ENCODE results near the gene CXorf65. TPM values are rescaled to one million over a fixed set of nuclear protein-coding genes. Genes with fewer than 3 reads are reported as not detected.
A peak's percentile ranks its signal among the peaks of the same experiment; 100 is the strongest.

Gene CXorf65
- total RNA-seq, result 10 to 100 TPM; 15.1 to 36.4 TPM

GRCh38 chrX:71106427-71106826 lies at the start of gene CXorf65:
Gene CXorf65, minus strand, starts transcription at chrX:71106740. Its CDS starts 184 bp downstream, at chrX:71106556.
- peak; percentile 76 for ATAC-seq (replicated peaks)
- Mint-ChIP-seq H3K4me1 (peaks cover 20% of the 10 kb centered on the region), H3K4me3 (peak within 1 kb of the TSS; percentile 99)

GRCh38 chrX:71154641-71155040 lies 48.1 kb upstream of the CXorf65 start:
- H3K9me3 Mint-ChIP-seq, result no peaks in the 10 kb centered on the region
- H3K36me3 Mint-ChIP-seq (ENCODE audit: low read depth), result peaks cover 19% of the 10 kb centered on the region
- no peak overlapping the region for H3K27ac Mint-ChIP-seq
- H3K27me3 Mint-ChIP-seq, result no peaks in the 10 kb centered on the region
- H3K4me1 Mint-ChIP-seq, result peaks cover 5% of the 10 kb centered on the region
- no peak for ATAC-seq (replicated peaks)
- H3K4me3 Mint-ChIP-seq, result no peak overlapping the region

More at GRCh38 chrX:71106427-71106826, at the start of gene CXorf65:
- H3K27ac Mint-ChIP-seq, result peak within 1 kb of the TSS; percentile 96
- peaks cover 75% of the 10 kb centered on the region for H3K36me3 Mint-ChIP-seq (ENCODE audit: low read depth)
- no peaks in the 10 kb centered on the region for H3K27me3 Mint-ChIP-seq
- no peaks in the 10 kb centered on the region for H3K9me3 Mint-ChIP-seq

GRCh38 chrX:71154196-71154595 lies 47.7 kb upstream of the CXorf65 start:
- Mint-ChIP-seq H3K36me3 (ENCODE audit: low read depth) (peaks cover 17% of the 10 kb centered on the region), H3K27me3 (no peaks in the 10 kb centered on the region), H3K4me1 (peaks cover 5% of the 10 kb centered on the region), H3K9me3 (no peaks in the 10 kb centered on the region), H3K27ac (no peak overlapping the region), H3K4me3 (no peak overlapping the region)
- ATAC-seq (replicated peaks), result no peak

- H3K36me3 Mint-ChIP-seq (ENCODE audit: low read depth), result peaks cover 5% of the 10 kb centered on the region
- no peak overlapping the region for H3K27ac Mint-ChIP-seq
- H3K27me3 Mint-ChIP-seq, result no peaks in the 10 kb centered on the region
- peaks cover 6% of the 10 kb centered on the region for H3K4me1 Mint-ChIP-seq
- no peak for ATAC-seq (replicated peaks)
- H3K9me3 Mint-ChIP-seq, result no peaks in the 10 kb centered on the region
- no peak overlapping the region for H3K4me3 Mint-ChIP-seq
Observed at GRCh38 chrX:71151366-71151765, 44.8 kb upstream of the CXorf65 start.

GRCh38 chrX:71148278-71148663 lies 41.7 kb upstream of the CXorf65 start:
- Mint-ChIP-seq H3K27me3 (no peaks in the 10 kb centered on the region), H3K4me1 (peaks cover 5% of the 10 kb centered on the region), H3K4me3 (no peak overlapping the region), H3K9me3 (no peaks in the 10 kb centered on the region), H3K36me3 (ENCODE audit: low read depth) (no peaks in the 10 kb centered on the region), H3K27ac (no peak overlapping the region)
- no peak for ATAC-seq (replicated peaks)

- H3K27ac Mint-ChIP-seq, result no peak overlapping the region
- H3K9me3 Mint-ChIP-seq, result no peaks in the 10 kb centered on the region
- no peak for ATAC-seq (replicated peaks)
- no peak overlapping the region for H3K4me3 Mint-ChIP-seq
- no peaks in the 10 kb centered on the region for H3K27me3 Mint-ChIP-seq
- H3K4me1 Mint-ChIP-seq, result peaks cover 5% of the 10 kb centered on the region
- H3K36me3 Mint-ChIP-seq (ENCODE audit: low read depth), result peaks cover 4% of the 10 kb centered on the region
Observed at GRCh38 chrX:71147496-71148277, 41.1 kb upstream of the CXorf65 start.

- Mint-ChIP-seq H3K9me3 (no peaks in the 10 kb centered on the region), H3K27me3 (no peaks in the 10 kb centered on the region), H3K4me3 (peak within 1 kb of the TSS; percentile 11), H3K36me3 (ENCODE audit: low read depth) (peaks cover 32% of the 10 kb centered on the region), H3K4me1 (peaks cover 5% of the 10 kb centered on the region), H3K27ac (no peak within 1 kb of the TSS)
- no peak for ATAC-seq (replicated peaks)
Observed at GRCh38 chrX:71144651-71145050, 38.1 kb upstream of the CXorf65 start, which contains the start of gene NLGN3. Gene NLGN3, plus strand, starts transcription at chrX:71144841. Its CDS starts 2,909 bp downstream, at chrX:71147750.

GRCh38 chrX:71143508-71143907 lies 37.0 kb upstream of the CXorf65 start:
- Mint-ChIP-seq H3K27ac (no peak overlapping the region), H3K27me3 (no peaks in the 10 kb centered on the region), H3K36me3 (ENCODE audit: low read depth) (peaks cover 43% of the 10 kb centered on the region), H3K4me1 (peaks cover 10% of the 10 kb centered on the region), H3K4me3 (no peak overlapping the region), H3K9me3 (no peaks in the 10 kb centered on the region)
- ATAC-seq (replicated peaks), result no peak

- Mint-ChIP-seq H3K27me3 (no peaks in the 10 kb centered on the region), H3K9me3 (no peaks in the 10 kb centered on the region), H3K4me3 (no peak overlapping the region), H3K27ac (no peak overlapping the region), H3K4me1 (peaks cover 5% of the 10 kb centered on the region), H3K36me3 (ENCODE audit: low read depth) (peaks cover 74% of the 10 kb centered on the region)
- no peak for ATAC-seq (replicated peaks)
Observed at GRCh38 chrX:71140440-71140839, 33.9 kb upstream of the CXorf65 start.

- ATAC-seq (replicated peaks), result no peak
- Mint-ChIP-seq H3K4me1 (peaks cover 22% of the 10 kb centered on the region), H3K9me3 (no peaks in the 10 kb centered on the region), H3K36me3 (ENCODE audit: low read depth) (peaks cover 98% of the 10 kb centered on the region), H3K27ac (no peak overlapping the region), H3K27me3 (no peaks in the 10 kb centered on the region), H3K4me3 (no peak overlapping the region)
Observed at GRCh38 chrX:71131510-71131909, 25.0 kb upstream of the CXorf65 start.

GRCh38 chrX:71128915-71129765 lies 22.6 kb upstream of the CXorf65 start:
- ATAC-seq (replicated peaks), result peak; percentile 89
- Mint-ChIP-seq H3K36me3 (ENCODE audit: low read depth) (peaks cover 98% of the 10 kb centered on the region), H3K4me3 (peak overlapping the region; percentile 75), H3K27ac (peak overlapping the region; percentile 78), H3K4me1 (peaks cover 27% of the 10 kb centered on the region), H3K9me3 (no peaks in the 10 kb centered on the region), H3K27me3 (no peaks in the 10 kb centered on the region)

- Mint-ChIP-seq H3K9me3 (no peaks in the 10 kb centered on the region), H3K36me3 (ENCODE audit: low read depth) (peaks cover 98% of the 10 kb centered on the region), H3K27ac (peak overlapping the region; percentile 78), H3K4me1 (peaks cover 28% of the 10 kb centered on the region), H3K27me3 (no peaks in the 10 kb centered on the region), H3K4me3 (peak overlapping the region; percentile 75)
- peak; percentile 52 for ATAC-seq (replicated peaks)
Observed at GRCh38 chrX:71128166-71128833, 21.8 kb upstream of the CXorf65 start.

- H3K27me3 Mint-ChIP-seq, result no peaks in the 10 kb centered on the region
- peak; percentile 23 for ATAC-seq (replicated peaks)
- H3K4me1 Mint-ChIP-seq, result peaks cover 10% of the 10 kb centered on the region
- no peaks in the 10 kb centered on the region for H3K9me3 Mint-ChIP-seq
- H3K27ac Mint-ChIP-seq, result peak overlapping the region; percentile 78
- H3K36me3 Mint-ChIP-seq (ENCODE audit: low read depth), result peaks cover 52% of the 10 kb centered on the region
- H3K4me3 Mint-ChIP-seq, result peak overlapping the region; percentile 75
Observed at GRCh38 chrX:71118985-71119535, 12.5 kb upstream of the CXorf65 start.

Data from activated T-helper 17 cell treated with anti-CD3 and anti-CD28 coated beads, Interleukin-2, amount 50 U/mL, for 72 hours (primary cell).